ENCODE results near the gene LGALS1.
"Not testable (repeated sequence)": the region's sequence is repeated elsewhere in the genome, so short reads cannot be mapped to it uniquely, and the experiment has no call there.

LGALS1 gene

GRCh38 chr22:37639771-37640590, 35.5 kb upstream of the LGALS1 start:
- DNase-seq, result peak; percentile 31

GRCh38 chr22:37640591-37641560, 34.6 kb upstream of the LGALS1 start:
- no peak for DNase-seq

GRCh38 chr22:37641561-37641949, 33.9 kb upstream of the LGALS1 start:
- no peak for DNase-seq

GRCh38 chr22:37643225-37643847, 32.1 kb upstream of the LGALS1 start:
- DNase-seq, result peak; percentile 89

GRCh38 chr22:37647317-37647716, 28.1 kb upstream of the LGALS1 start:
- no peak for DNase-seq

- DNase-seq, result no peak
Observed at GRCh38 chr22:37647928-37648327, 27.5 kb upstream of the LGALS1 start.

- no peak for DNase-seq
Observed at GRCh38 chr22:37650463-37651136, 24.8 kb upstream of the LGALS1 start.

- no peak for DNase-seq
Observed at GRCh38 chr22:37654563-37655251, 20.7 kb upstream of the LGALS1 start.

GRCh38 chr22:37655252-37655563, 20.2 kb upstream of the LGALS1 start:
- DNase-seq, result no peak

GRCh38 chr22:37656583-37656982, 18.9 kb upstream of the LGALS1 start:
- not testable (repeated sequence) for DNase-seq

GRCh38 chr22:37657590-37658132, 17.8 kb upstream of the LGALS1 start:
- DNase-seq, result no peak

- DNase-seq, result peak; percentile 99
Observed at GRCh38 chr22:37658133-37659065, 17.0 kb upstream of the LGALS1 start, which contains the start of gene PDXP. Gene PDXP, plus strand, starts transcription at chr22:37658723. Its CDS starts 60 bp downstream, at chr22:37658783.

- peak; percentile 51 for DNase-seq
Observed at GRCh38 chr22:37659066-37659896, 16.2 kb upstream of the LGALS1 start.

- DNase-seq, result no peak
Observed at GRCh38 chr22:37659897-37660708, 15.3 kb upstream of the LGALS1 start.

GRCh38 chr22:37660709-37661045, 14.8 kb upstream of the LGALS1 start:
- DNase-seq, result no peak

- DNase-seq, result no peak
Observed at GRCh38 chr22:37661160-37661924, 14.1 kb upstream of the LGALS1 start.

- DNase-seq, result no peak
Observed at GRCh38 chr22:37662039-37662438, 13.4 kb upstream of the LGALS1 start.

GRCh38 chr22:37663521-37664140, 11.8 kb upstream of the LGALS1 start:
- DNase-seq, result no peak

Data from activated CD4-positive, alpha-beta T cell treated with anti-CD3 and anti-CD28 coated beads, Interleukin-10, Interleukin-2, amounts not matched to agents 100 ng/mL and 50 ng/mL, durations not matched to agents 16 hours and 8 hours (primary cell).